ENCODE results near the gene ATP6V1B1.

The ATP6V1B1 gene

DNA sequence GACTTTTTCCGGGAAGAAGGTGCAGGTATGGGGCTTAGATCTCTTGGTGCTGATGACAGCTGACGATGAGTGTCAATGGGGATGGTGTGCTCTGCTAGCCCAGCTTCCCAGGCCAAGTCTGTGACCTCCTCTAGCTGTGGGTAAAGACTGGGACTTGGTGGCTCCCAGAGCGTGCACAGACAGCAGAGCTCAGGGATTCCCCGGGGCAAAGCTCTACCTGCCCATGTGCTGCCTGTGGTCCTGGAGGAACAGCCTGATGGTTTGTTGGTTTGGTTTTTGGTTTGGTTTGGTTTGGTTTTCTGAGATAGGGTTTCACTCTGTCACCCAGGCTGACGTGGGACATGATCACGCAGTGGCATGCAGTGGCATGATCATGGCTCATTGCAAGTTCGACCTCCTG is 19.2 kb downstream of the ATP6V1B1 start:
- no peaks in the 10 kb centered on the region for H3K36me3 ChIP-seq (ENCODE audit: control insufficient read depth in 1 of 2, insufficient read depth in 2 of 2, low read length in 2 of 2)
- no peak overlapping the region for H3K4me3 ChIP-seq (ENCODE audit: low read depth in 1 of 2, low read length in 2 of 2)
- no peak overlapping the region for H3K27ac ChIP-seq (ENCODE audit: low read length)
- no peaks in the 10 kb centered on the region for H3K4me1 ChIP-seq (ENCODE audit: control insufficient read depth in 1 of 2, insufficient read depth in 2 of 2, low read length in 2 of 2)
- no peaks in the 10 kb centered on the region for H3K27me3 ChIP-seq (ENCODE audit: low read depth, low read length)
- H3K9me3 ChIP-seq (ENCODE audit: control insufficient read depth in 1 of 2, low read length in 2 of 2) = no peaks in the 10 kb centered on the region

DNA sequence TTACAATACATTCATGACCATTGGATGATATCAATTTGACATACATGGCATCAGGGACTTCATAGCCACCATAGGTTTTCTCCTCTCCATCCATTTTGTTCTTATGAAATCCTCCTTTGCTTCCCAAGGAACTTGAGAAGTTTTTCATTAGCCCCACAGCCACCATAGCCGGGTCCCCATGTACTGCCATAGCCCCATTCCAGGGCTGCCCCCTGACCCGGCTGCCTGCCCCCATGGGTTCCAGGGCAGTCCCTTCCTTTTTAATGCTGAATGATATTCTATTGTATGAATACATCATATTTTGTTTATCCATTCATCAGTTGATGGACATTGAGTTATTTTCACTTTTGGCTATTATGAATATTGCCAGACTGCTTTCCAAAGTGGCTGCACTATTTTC is 20.4 kb downstream of the ATP6V1B1 start:
- no peaks in the 10 kb centered on the region for H3K36me3 ChIP-seq (ENCODE audit: control insufficient read depth in 1 of 2, insufficient read depth in 2 of 2, low read length in 2 of 2)
- H3K4me3 ChIP-seq (ENCODE audit: low read depth in 1 of 2, low read length in 2 of 2) = no peak overlapping the region
- no peaks in the 10 kb centered on the region for H3K4me1 ChIP-seq (ENCODE audit: control insufficient read depth in 1 of 2, insufficient read depth in 2 of 2, low read length in 2 of 2)
- no peaks in the 10 kb centered on the region for H3K9me3 ChIP-seq (ENCODE audit: control insufficient read depth in 1 of 2, low read length in 2 of 2)
- no peaks in the 10 kb centered on the region for H3K27me3 ChIP-seq (ENCODE audit: low read depth, low read length)
- no peak overlapping the region for H3K27ac ChIP-seq (ENCODE audit: low read length)

DNA sequence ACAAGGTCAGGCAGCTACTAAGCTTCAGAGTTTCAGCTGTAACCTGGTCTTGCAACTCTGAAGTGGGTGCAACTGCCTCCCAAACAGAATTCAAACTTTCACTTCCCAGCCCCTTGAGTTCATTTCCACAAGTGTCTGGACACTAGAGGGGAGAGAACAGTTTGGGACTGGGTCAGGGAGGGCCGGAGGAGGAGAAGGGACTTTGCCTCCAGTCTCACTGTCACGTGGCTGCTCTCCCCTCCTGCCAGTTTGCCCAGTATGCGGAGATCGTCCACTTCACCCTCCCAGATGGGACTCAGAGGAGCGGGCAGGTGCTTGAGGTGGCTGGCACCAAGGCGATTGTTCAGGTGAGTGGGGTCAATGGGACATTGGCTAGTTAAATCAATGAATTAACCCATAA is 22.1 kb downstream of the ATP6V1B1 start:
- no peaks in the 10 kb centered on the region for H3K27me3 ChIP-seq (ENCODE audit: low read depth, low read length)

DNA sequence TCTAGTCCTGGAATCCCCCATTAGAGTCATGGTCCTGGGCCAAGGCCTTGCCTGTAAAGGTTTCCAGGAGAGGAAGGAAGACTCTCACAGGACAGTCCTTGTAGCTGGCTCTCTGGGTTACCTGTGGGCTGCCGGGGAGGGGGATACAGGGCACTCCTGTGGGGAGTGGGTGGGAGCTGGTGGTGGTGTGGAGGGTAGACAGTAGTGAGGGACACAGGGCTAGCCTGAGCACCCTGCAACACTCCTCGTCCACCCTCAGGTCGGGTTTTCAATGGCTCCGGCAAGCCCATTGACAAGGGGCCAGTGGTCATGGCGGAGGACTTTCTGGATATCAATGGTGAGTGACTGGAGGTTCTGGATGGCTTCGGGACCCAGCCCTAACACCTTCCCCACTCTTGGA is 23.1 kb downstream of the ATP6V1B1 start:
- Histone ChIP-seq H3K27ac (ENCODE audit: low read length) (no peak overlapping the region), H3K27me3 (ENCODE audit: low read depth, low read length) (no peaks in the 10 kb centered on the region), H3K36me3 (ENCODE audit: control insufficient read depth in 1 of 2, insufficient read depth in 2 of 2, low read length in 2 of 2) (no peaks in the 10 kb centered on the region), H3K9me3 (ENCODE audit: control insufficient read depth in 1 of 2, low read length in 2 of 2) (no peaks in the 10 kb centered on the region), H3K4me3 (ENCODE audit: low read depth in 1 of 2, low read length in 2 of 2) (no peak overlapping the region), H3K4me1 (ENCODE audit: control insufficient read depth in 1 of 2, insufficient read depth in 2 of 2, low read length in 2 of 2) (no peaks in the 10 kb centered on the region)

More for the DNA sequence above, 22.1 kb downstream of the ATP6V1B1 start:
- H3K36me3 ChIP-seq (ENCODE audit: control insufficient read depth in 1 of 2, insufficient read depth in 2 of 2, low read length in 2 of 2) = no peaks in the 10 kb centered on the region
- no peak overlapping the region for H3K4me3 ChIP-seq (ENCODE audit: low read depth in 1 of 2, low read length in 2 of 2)
- no peaks in the 10 kb centered on the region for H3K9me3 ChIP-seq (ENCODE audit: control insufficient read depth in 1 of 2, low read length in 2 of 2)
- H3K27ac ChIP-seq (ENCODE audit: low read length) = no peak overlapping the region
- no peaks in the 10 kb centered on the region for H3K4me1 ChIP-seq (ENCODE audit: control insufficient read depth in 1 of 2, insufficient read depth in 2 of 2, low read length in 2 of 2)

DNA sequence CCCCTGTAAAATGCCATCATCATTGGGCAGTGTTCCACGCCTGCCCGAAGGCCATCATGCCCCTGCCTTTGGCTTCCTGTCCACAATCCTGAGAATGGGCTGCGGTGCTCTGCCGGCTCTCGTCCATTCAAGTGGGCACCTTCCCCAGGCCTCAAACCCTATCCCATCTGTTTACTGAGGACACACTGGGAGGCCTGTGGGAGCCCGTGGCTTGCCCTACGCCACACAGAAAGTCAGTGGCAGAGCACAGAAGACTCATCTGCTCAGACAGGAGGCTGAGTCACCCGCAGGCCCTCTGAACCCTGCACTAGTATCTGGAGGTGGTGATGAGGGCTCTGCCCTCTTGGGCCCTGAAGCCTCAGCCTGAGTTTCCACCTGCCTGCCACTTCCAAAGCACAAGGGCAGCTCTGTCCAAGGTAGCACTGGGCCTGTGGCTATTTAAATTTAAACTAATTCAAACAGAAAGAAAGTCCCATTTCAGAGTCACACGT is 23.6 kb downstream of the ATP6V1B1 start:
- H3K27me3 ChIP-seq (ENCODE audit: low read depth, low read length) = peaks cover 2% of the 10 kb centered on the region

DNA sequence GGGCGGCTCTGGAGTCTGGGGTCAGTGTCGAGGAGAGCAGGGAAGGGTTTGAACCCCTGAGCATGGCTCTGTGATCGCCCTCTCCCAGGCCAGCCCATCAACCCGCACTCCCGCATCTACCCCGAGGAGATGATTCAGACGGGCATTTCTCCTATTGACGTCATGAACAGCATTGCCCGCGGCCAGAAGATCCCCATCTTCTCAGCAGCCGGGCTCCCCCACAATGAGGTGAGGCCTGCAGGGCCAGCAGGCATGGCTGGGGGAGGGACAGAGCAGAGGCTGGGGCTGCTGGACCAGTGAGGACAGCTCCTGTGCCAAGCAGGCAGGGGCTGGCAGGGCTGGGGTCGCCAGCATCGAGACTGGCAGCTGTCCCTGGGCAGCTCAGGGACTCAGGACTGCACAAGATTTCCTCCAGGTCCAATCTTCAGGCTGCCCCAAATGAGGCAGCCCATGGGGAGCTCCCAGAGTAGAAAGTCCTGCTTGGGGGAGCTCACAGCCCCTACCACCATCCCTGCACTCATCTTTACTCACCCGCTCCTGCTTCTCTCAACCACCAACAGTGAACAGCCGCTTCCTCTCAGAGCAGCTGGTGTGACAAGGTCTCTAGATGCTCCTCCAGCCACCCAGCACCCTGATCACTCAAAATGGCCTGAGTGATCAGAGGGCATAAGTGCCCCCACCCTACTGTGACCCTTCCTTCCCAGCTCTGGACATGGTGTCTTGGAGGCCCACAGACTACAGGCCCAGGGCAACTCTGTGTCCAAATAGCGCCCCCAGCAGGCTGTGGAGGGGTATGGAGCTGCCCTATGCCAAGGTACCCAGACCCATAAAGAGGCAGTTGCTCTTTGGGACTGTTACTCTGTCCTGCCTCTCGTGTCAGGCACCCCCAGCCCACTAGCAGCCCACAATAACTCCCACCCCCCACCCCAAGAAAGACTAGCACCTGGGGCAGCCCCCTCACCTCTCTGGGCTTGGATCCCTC is 24.4 kb downstream of the ATP6V1B1 start:
- Histone ChIP-seq H3K4me3 (ENCODE audit: low read depth in 1 of 2, low read length in 2 of 2) (no peak overlapping the region), H3K27ac (ENCODE audit: low read length) (no peak overlapping the region), H3K9me3 (ENCODE audit: control insufficient read depth in 1 of 2, low read length in 2 of 2) (no peaks in the 10 kb centered on the region), H3K36me3 (ENCODE audit: control insufficient read depth in 1 of 2, insufficient read depth in 2 of 2, low read length in 2 of 2) (no peaks in the 10 kb centered on the region), H3K4me1 (ENCODE audit: control insufficient read depth in 1 of 2, insufficient read depth in 2 of 2, low read length in 2 of 2) (peaks cover 0 to 7% of the 10 kb centered on the region in 2 donors), H3K27me3 (ENCODE audit: low read depth, low read length) (peaks cover 6% of the 10 kb centered on the region)

More for the DNA sequence above, 23.6 kb downstream of the ATP6V1B1 start:
- H3K4me1 ChIP-seq (ENCODE audit: control insufficient read depth in 1 of 2, insufficient read depth in 2 of 2, low read length in 2 of 2) = no peaks in the 10 kb centered on the region
- no peak overlapping the region for H3K4me3 ChIP-seq (ENCODE audit: low read depth in 1 of 2, low read length in 2 of 2)
- H3K36me3 ChIP-seq (ENCODE audit: control insufficient read depth in 1 of 2, insufficient read depth in 2 of 2, low read length in 2 of 2) = no peaks in the 10 kb centered on the region
- no peak overlapping the region for H3K27ac ChIP-seq (ENCODE audit: low read length)
- no peaks in the 10 kb centered on the region for H3K9me3 ChIP-seq (ENCODE audit: control insufficient read depth in 1 of 2, low read length in 2 of 2)

DNA sequence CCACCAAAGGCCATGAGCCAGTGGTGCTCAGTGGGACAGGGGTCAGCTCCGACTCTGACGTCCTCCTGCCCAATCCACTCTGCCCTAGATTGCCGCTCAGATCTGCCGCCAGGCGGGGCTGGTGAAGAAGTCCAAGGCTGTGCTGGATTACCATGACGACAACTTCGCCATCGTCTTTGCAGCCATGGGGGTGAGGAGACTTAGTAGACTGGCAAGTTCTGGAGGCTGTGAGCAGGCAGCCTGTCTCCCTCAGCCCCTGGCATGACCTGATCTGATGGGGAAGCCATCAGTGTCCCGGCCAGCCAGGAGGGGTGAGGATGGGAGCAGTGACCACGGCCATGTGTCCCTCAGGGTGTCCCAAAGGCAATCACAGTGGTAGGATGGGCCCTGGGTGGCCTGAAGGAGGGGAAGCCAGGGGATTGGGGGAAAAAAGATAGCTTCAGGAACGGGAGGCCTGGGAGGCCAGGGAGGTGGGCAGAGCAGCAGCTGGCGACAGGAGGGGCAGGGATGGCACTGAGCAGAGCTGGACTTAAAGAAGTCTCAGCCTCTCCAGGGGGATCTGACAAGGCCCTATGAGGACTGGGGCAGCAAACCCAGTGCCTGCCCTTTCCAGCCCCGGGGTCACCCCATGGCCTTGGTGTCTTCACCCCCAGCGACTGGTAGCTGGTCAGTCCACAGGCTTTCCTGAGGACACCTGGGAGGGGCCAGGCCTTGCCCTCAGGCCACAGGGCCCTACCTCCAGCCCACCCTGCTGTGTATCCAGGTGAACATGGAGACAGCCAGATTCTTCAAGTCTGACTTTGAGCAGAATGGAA is 25.3 kb downstream of the ATP6V1B1 start:
- H3K4me1 ChIP-seq (ENCODE audit: control insufficient read depth in 1 of 2, insufficient read depth in 2 of 2, low read length in 2 of 2) = peaks cover 0 to 12% of the 10 kb centered on the region in 2 donors
- no peak overlapping the region for H3K27ac ChIP-seq (ENCODE audit: low read length)
- no peaks in the 10 kb centered on the region for H3K36me3 ChIP-seq (ENCODE audit: control insufficient read depth in 1 of 2, insufficient read depth in 2 of 2, low read length in 2 of 2)
- H3K9me3 ChIP-seq (ENCODE audit: control insufficient read depth in 1 of 2, low read length in 2 of 2) = no peaks in the 10 kb centered on the region
- H3K27me3 ChIP-seq (ENCODE audit: low read depth, low read length) = peaks cover 6% of the 10 kb centered on the region
- H3K4me3 ChIP-seq (ENCODE audit: low read depth in 1 of 2, low read length in 2 of 2) = no peak overlapping the region

DNA sequence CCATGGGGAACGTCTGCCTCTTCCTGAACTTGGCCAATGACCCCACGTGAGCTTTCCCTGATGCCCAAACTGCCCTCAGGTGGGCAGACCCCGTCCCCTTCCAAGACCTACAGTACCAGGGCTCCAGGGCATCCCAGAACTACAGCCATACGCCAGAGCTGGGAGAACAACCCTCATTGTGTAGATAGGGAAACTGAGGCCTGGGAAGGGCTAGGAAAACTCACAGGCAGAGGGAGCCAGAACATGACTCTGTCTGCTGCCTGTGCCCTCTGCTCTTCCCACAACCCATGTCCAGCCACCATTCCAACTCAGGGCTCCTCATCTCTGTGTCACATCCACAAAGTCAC is 25.9 kb downstream of the ATP6V1B1 start:
- Histone ChIP-seq H3K4me3 (ENCODE audit: low read depth in 1 of 2, low read length in 2 of 2) (no peak overlapping the region), H3K27me3 (ENCODE audit: low read depth, low read length) (peaks cover 6% of the 10 kb centered on the region), H3K36me3 (ENCODE audit: control insufficient read depth in 1 of 2, insufficient read depth in 2 of 2, low read length in 2 of 2) (no peaks in the 10 kb centered on the region), H3K9me3 (ENCODE audit: control insufficient read depth in 1 of 2, low read length in 2 of 2) (no peaks in the 10 kb centered on the region), H3K4me1 (ENCODE audit: control insufficient read depth in 1 of 2, insufficient read depth in 2 of 2, low read length in 2 of 2) (peaks cover 0 to 12% of the 10 kb centered on the region in 2 donors), H3K27ac (ENCODE audit: low read length) (no peak overlapping the region)

DNA sequence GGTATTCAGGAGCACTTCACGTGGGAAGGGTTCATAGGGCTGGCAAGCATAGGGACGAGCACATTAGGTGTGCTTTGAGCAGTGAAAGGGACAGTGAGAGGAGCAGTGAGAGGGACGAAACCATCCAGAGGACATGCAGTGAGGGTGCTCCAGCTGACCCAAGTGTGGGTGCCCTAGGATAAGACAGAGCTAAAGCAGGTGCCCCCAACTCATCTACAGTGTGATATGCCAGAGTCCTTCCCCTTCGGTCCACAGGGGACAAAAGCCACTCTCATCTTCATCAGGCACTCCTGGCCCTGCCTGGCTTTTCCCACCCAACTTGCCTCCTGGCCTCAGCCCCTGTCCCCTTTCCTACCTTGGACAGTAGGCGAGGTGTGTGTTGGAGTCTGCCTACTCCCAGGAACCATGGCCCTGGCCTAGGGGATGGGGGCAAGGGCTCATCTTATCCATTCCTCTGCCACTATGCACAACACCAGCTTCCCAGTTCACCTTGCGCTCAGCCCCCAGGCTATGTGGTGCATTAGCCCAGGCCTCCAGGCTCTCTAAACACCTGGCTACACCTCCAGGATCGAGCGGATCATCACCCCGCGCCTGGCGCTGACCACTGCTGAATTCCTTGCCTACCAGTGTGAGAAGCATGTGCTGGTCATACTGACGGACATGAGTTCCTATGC is 26.6 kb downstream of the ATP6V1B1 start:
- H3K9me3 ChIP-seq (ENCODE audit: control insufficient read depth in 1 of 2, low read length in 2 of 2) = no peaks in the 10 kb centered on the region
- H3K4me1 ChIP-seq (ENCODE audit: control insufficient read depth in 1 of 2, insufficient read depth in 2 of 2, low read length in 2 of 2) = peaks cover 0 to 12% of the 10 kb centered on the region in 2 donors
- no peaks in the 10 kb centered on the region for H3K36me3 ChIP-seq (ENCODE audit: control insufficient read depth in 1 of 2, insufficient read depth in 2 of 2, low read length in 2 of 2)
- no peak overlapping the region for H3K27ac ChIP-seq (ENCODE audit: low read length)
- H3K4me3 ChIP-seq (ENCODE audit: low read depth in 1 of 2, low read length in 2 of 2) = no peak overlapping the region
- peaks cover 6% of the 10 kb centered on the region for H3K27me3 ChIP-seq (ENCODE audit: low read depth, low read length)

DNA sequence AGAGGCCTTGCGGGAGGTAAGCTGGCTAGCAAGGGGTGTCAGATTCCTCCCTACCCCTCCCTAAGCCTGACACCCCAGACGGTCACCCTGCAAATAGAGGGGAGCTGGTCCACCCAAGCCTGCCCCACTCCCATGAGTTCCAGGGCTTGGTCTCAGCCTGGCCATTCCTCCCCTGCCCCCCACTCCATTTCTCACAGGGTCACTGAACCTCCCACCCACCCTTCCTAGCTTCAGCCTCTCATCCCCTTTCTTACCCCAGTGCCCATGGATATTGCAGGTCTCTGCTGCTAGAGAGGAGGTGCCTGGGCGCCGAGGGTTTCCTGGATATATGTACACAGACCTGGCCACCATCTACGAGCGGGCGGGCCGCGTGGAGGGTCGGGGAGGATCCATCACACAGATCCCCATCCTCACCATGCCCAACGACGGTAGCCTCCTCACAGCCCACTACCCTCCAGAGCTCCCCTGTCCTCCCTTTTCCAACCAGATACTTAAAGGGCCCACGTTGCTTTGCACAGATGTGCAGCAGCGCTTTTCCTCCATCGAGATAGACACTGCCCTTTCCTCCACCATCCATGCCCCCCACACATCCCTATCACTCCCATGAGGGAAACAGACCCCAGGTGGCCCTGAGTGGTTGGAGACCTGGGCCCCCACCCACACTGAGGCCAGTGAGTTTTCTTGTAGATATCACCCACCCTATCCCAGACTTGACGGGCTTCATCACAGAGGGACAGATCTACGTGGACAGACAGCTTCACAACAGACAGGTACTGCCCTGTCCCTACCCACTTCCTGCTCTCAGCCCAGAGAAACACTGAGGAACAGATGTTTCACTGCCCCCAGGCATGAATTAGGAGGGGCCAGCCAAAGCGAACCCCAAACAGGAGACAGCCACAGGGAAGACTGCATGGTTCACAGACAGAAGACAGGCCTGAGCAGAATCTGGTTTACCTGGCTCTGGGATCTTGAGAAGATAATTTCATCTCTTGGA is 27.5 kb downstream of the ATP6V1B1 start:
- Histone ChIP-seq H3K4me1 (ENCODE audit: control insufficient read depth in 1 of 2, insufficient read depth in 2 of 2, low read length in 2 of 2) (peaks cover 0 to 12% of the 10 kb centered on the region in 2 donors), H3K27me3 (ENCODE audit: low read depth, low read length) (peaks cover 6% of the 10 kb centered on the region), H3K9me3 (ENCODE audit: control insufficient read depth in 1 of 2, low read length in 2 of 2) (no peaks in the 10 kb centered on the region), H3K27ac (ENCODE audit: low read length) (no peak overlapping the region), H3K36me3 (ENCODE audit: control insufficient read depth in 1 of 2, insufficient read depth in 2 of 2, low read length in 2 of 2) (no peaks in the 10 kb centered on the region), H3K4me3 (ENCODE audit: low read depth in 1 of 2, low read length in 2 of 2) (no peak overlapping the region)

Data from muscle layer of duodenum (tissue), 2 donors.